Caco-2 (cell line): ENCODE results near the gene MKNK2. TPM values are rescaled to one million over a fixed set of nuclear protein-coding genes. Genes with fewer than 3 reads are reported as not detected.
"Not testable (repeated sequence)": the region's sequence is repeated elsewhere in the genome, so short reads cannot be mapped to it uniquely, and the experiment has no call there.

Source experiments
- BruUV-seq: library from RNA; stranded (reverse); fragments of 400-500 nt; replicated peaks from 2 replicates; lab custom pipeline; 2021; lab: Mats Ljungman, UMichigan
- CTCF ChIA-PET: fragments of 300-600 bp; sonication (Branson Sonifier 250); formaldehyde crosslinking; loops from one replicate; lab custom pipeline; 2022; ENCODE audit warnings: antibody characterized with exemption; lab: Charles Lee
- POLR2A ChIA-PET: fragments of 300-600 bp; sonication (Branson Sonifier 250); formaldehyde crosslinking; loops from one replicate; lab custom pipeline; 2022; ENCODE audit warnings: antibody characterized with exemption; lab: Charles Lee
- DNase-seq, 2 experiments: peaks; one replicate each; pipeline versions ENCODE4 v3.0.0 to v3.0.0-alpha.2; 2020 to 2022
- H3K27me3 ChIP-seq: replicated peaks from 2 replicates; pipeline ENCODE4 v1.6.0; 2011; ENCODE audit warnings: low read length; ENCODE audit not compliant: control insufficient read depth, insufficient read depth
- H3K36me3 ChIP-seq: 2 replicates; pipeline ENCODE4 v1.5.1; 2011; ENCODE audit warnings: low read length; ENCODE audit not compliant: control insufficient read depth, insufficient read depth
- H3K4me1 ChIP-seq: fragments of 250-450 bp; sonication (Bioruptor Pico); 2 replicates; pipeline ENCODE4 v1.5.1; 2020; ENCODE audit warnings: mild to moderate bottlenecking
- H3K4me3 ChIP-seq: 2 replicates; pipeline ENCODE4 v1.5.1; 2011; ENCODE audit warnings: low read depth, mild to moderate bottlenecking, control low read depth, low read length
- H3K9me3 ChIP-seq: fragments of 250-450 bp; sonication (Bioruptor Pico); 2 replicates; pipeline ENCODE4 v1.5.1; 2020; ENCODE audit warnings: mild to moderate bottlenecking, moderate library complexity
- H3K27ac Mint-ChIP-seq: one replicate; pipeline ENCODE4 v1.8.0; 2022; ENCODE audit warnings: mixed read lengths; ENCODE audit not compliant: unreplicated experiment
- H3K27me3 Mint-ChIP-seq: one replicate; pipeline ENCODE4 v1.8.0; 2022; ENCODE audit warnings: mixed read lengths; ENCODE audit not compliant: insufficient read depth, unreplicated experiment
- H3K36me3 Mint-ChIP-seq: one replicate; pipeline ENCODE4 v1.8.0; 2022; ENCODE audit warnings: mild to moderate bottlenecking, mixed read lengths; ENCODE audit not compliant: insufficient read depth, unreplicated experiment
- H3K4me1 Mint-ChIP-seq: one replicate; pipeline ENCODE4 v1.8.0; 2022; ENCODE audit warnings: low read depth, mixed read lengths; ENCODE audit not compliant: unreplicated experiment
- H3K4me3 Mint-ChIP-seq: one replicate; pipeline ENCODE4 v1.8.0; 2022; ENCODE audit warnings: mild to moderate bottlenecking, moderate library complexity, mixed read lengths; ENCODE audit not compliant: unreplicated experiment
- H3K9me3 Mint-ChIP-seq: one replicate; pipeline ENCODE4 v1.8.0; 2022; ENCODE audit warnings: mixed read lengths; ENCODE audit not compliant: unreplicated experiment
- CTCF ChIP-seq, 2 experiments: fragments of 200-600 bp in 1 of 2; IDR thresholded peaks; 1 replicate in 1 of 2; 2 replicates in 1 of 2; pipeline versions ENCODE4 v1.5.1 to v1.8.0; 2011 to 2022; ENCODE audit warnings: antibody characterized with exemption in 1 of 2, control low read depth in 1 of 2, inconsistent platforms in 1 of 2, low read depth in 1 of 2, low read length in 1 of 2, mild to moderate bottlenecking in 1 of 2, moderate library complexity in 1 of 2; ENCODE audit not compliant: insufficient read depth in 1 of 2, severe bottlenecking in 1 of 2, unreplicated experiment in 1 of 2
- intact Hi-C: fragments of 100-400 bp; cut with micrococcal nuclease; formaldehyde crosslinking; loops from one replicate; pipeline ENCODE4 v1.10.0; 2022; ENCODE audit not compliant: unreplicated experiment
- total RNA-seq: library from RNA; stranded (reverse); gene quantifications from 2 replicates; pipeline ENCODE4 v1.2.3, GENCODE V29; 2022

MKNK2 gene
- total RNA-seq, 1 experiment from 2014 or later = 162 TPM

GRCh38 chr19:2096480-2097202 lies 45.6 kb upstream of the MKNK2 start, which contains the start of gene IZUMO4:
TSS of gene IZUMO4 (plus strand) at chr19:2096915. CDS start at chr19:2096946, 31 bp downstream.
- Histone ChIP-seq H3K4me1 (peaks cover 8% of the 10 kb centered on the region), H3K36me3 (no peaks in the 10 kb centered on the region), H3K27me3 (no peaks in the 10 kb centered on the region), H3K4me3 (peak within 1 kb of the TSS; percentile 69), H3K9me3 (no peaks in the 10 kb centered on the region)
- ChIA-PET CTCF (no interaction called here), POLR2A (interaction anchor here (0.9 kb wide), 1 partner anchor 36 kb away, joined by 3 read pairs; no protein-coding TSS in a partner anchor)
- no peaks in the 10 kb centered on the region for H3K27me3 Mint-ChIP-seq
- H3K27ac Mint-ChIP-seq = peak within 1 kb of the TSS; percentile 88
- DNase-seq = peak; percentile 97 to 98
- peak in 1 of 2 experiments; percentile 28 for TF ChIP-seq CTCF (IDR thresholded peaks at IDR 0.05; ENCODE audit: insufficient read depth in 1 of 2, low read depth in 1 of 2, low read length in 1 of 2, severe bottlenecking in 1 of 2, unreplicated experiment in 1 of 2)
- no peaks in the 10 kb centered on the region for H3K9me3 Mint-ChIP-seq
- intact Hi-C loops = loop anchor here (2.0 to 5.0 kb wide), 2 partner anchors 34 to 54 kb away; partner anchors contain the start of gene AP3D1
- no TSS peak for BruUV-seq
- peaks cover 54% of the 10 kb centered on the region for H3K36me3 Mint-ChIP-seq
- peak within 1 kb of the TSS; percentile 82 for H3K4me3 Mint-ChIP-seq
- no peaks in the 10 kb centered on the region for H3K4me1 Mint-ChIP-seq

- no peaks in the 10 kb centered on the region for H3K4me1 Mint-ChIP-seq
- peaks cover 48% of the 10 kb centered on the region for H3K36me3 Mint-ChIP-seq
- intact Hi-C loops = loop anchor here (2.0 to 5.0 kb wide), 2 partner anchors 34 to 55 kb away; partner anchors contain the start of gene AP3D1
- CTCF ChIA-PET = interaction anchor here (0.5 kb wide), 1 partner anchor 77 kb away, joined by 3 read pairs; no protein-coding TSS in a partner anchor
- peaks cover 8% of the 10 kb centered on the region for H3K4me1 ChIP-seq
- TF ChIP-seq CTCF (IDR thresholded peaks at IDR 0.05; ENCODE audit: insufficient read depth in 1 of 2, low read depth in 1 of 2, low read length in 1 of 2, severe bottlenecking in 1 of 2, unreplicated experiment in 1 of 2) = peak; percentile 57 to 58
- peak in 1 of 2 experiments; percentile 90 for DNase-seq
- peak within 1 kb of the TSS; percentile 69 for H3K4me3 ChIP-seq
- no peaks in the 10 kb centered on the region for H3K27me3 ChIP-seq
- H3K27me3 Mint-ChIP-seq = no peaks in the 10 kb centered on the region
- peak within 1 kb of the TSS; percentile 88 for H3K27ac Mint-ChIP-seq
- H3K4me3 Mint-ChIP-seq = peak within 1 kb of the TSS; percentile 82
- H3K36me3 ChIP-seq = no peaks in the 10 kb centered on the region
- BruUV-seq = no TSS peak
- no peaks in the 10 kb centered on the region for H3K9me3 Mint-ChIP-seq
- H3K9me3 ChIP-seq = no peaks in the 10 kb centered on the region
- POLR2A ChIA-PET = interaction anchor here (0.9 kb wide), 1 partner anchor 35 kb away, joined by 3 read pairs; no protein-coding TSS in a partner anchor
Measured at GRCh38 chr19:2096034-2096479, 45.0 kb upstream of the MKNK2 start, which contains the start of gene MOB3A. TSS of gene MOB3A (minus strand) at chr19:2096326. CDS start at chr19:2078560, 17,766 bp downstream.

- BruUV-seq, H3K4me1 Mint-ChIP-seq: not testable (repeated sequence)
Measured at GRCh38 chr19:2091926-2092525, 41.0 kb upstream of the MKNK2 start.

More at GRCh38 chr19:2091926-2092525, 41.0 kb upstream of the MKNK2 start:
- POLR2A ChIA-PET, H3K27ac Mint-ChIP-seq, H3K9me3 ChIP-seq, H3K4me3 Mint-ChIP-seq, H3K36me3 ChIP-seq, H3K27me3 Mint-ChIP-seq, H3K9me3 Mint-ChIP-seq, intact Hi-C loops, H3K4me3 ChIP-seq, H3K27me3 ChIP-seq, DNase-seq, H3K4me1 ChIP-seq: not testable (repeated sequence)
- peaks cover 15% of the 10 kb centered on the region for H3K36me3 Mint-ChIP-seq
- CTCF ChIA-PET = interaction anchor here (0.7 kb wide), 3 partner anchors 30 to 251 kb away, joined by 4 to 10 read pairs (median 6); no protein-coding TSS in a partner anchor
